GM12878 (cell line): Measurements from ENCODE around the gene NBPF1.
"Not testable (repeated sequence)": the region's sequence is repeated elsewhere in the genome, so short reads cannot be mapped to it uniquely, and the experiment has no call there.

Experiments used
- EP300 ChIP-seq, 2 experiments: fragments of 150-350 bp in 1 of 2; IDR thresholded peaks; 2 replicates each; pipeline ENCODE4 v1.6.1; 2011 to 2012; ENCODE audit warnings: low read depth in 2 of 2, low read length in 2 of 2, borderline replicate concordance in 1 of 2, improper control_type of control experiment in 1 of 2, inconsistent platforms in 1 of 2; ENCODE audit not compliant: control insufficient read depth in 1 of 2
- TF ChIP-seq, protein P1 (sequence below): IDR thresholded peaks from 2 replicates; pipeline ENCODE4 v1.6.1; 2012; ENCODE audit warnings: low read depth, low read length, improper control_type of control experiment
- TF ChIP-seq, protein P2 (sequence below): IDR thresholded peaks from 2 replicates; pipeline ENCODE4 v1.6.1; 2011; ENCODE audit warnings: mild to moderate bottlenecking, low read depth, low read length, moderate library complexity; ENCODE audit not compliant: insufficient replicate concordance

DNA sequence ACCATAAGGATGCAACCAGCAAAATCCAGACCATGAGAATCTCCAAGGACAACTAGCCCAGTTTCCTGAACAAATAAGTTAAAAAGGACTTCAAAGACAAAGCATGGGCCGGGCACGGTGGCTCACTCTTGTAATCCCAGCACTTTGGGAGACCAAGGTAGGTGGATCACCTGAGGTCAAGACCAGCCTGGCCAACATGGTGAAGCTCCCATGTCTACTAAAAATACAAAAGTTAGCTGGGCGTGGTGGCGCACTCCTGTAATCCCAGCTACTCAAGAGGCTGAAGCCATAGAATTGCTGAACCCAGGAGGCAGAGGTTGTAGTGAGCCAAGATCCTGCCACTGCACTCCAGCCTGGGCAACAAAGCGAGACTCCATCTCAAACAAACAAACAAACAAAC lies 22.6 kb upstream of the NBPF1 start:
- not testable (repeated sequence) for TF ChIP-seq EP300 (IDR thresholded peaks at IDR 0.05; ENCODE audit: borderline replicate concordance in 1 of 2, control insufficient read depth in 1 of 2, low read depth in 2 of 2, low read length in 2 of 2)
- TF ChIP-seq, protein P1, sequence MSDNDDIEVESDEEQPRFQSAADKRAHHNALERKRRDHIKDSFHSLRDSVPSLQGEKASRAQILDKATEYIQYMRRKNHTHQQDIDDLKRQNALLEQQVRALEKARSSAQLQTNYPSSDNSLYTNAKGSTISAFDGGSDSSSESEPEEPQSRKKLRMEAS, result not testable (repeated sequence)
- TF ChIP-seq, protein P2, sequence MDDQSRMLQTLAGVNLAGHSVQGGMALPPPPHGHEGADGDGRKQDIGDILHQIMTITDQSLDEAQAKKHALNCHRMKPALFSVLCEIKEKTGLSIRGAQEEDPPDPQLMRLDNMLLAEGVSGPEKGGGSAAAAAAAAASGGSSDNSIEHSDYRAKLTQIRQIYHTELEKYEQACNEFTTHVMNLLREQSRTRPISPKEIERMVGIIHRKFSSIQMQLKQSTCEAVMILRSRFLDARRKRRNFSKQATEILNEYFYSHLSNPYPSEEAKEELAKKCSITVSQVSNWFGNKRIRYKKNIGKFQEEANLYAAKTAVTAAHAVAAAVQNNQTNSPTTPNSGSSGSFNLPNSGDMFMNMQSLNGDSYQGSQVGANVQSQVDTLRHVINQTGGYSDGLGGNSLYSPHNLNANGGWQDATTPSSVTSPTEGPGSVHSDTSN, result not testable (repeated sequence)
